Stimulated activated CD8-positive, alpha-beta memory T cell treated with anti-CD3 and anti-CD28 coated beads, Interleukin-15, amount 100 ng/mL, for 24 hours (primary cell): ENCODE data around the gene UTP20.

ENCODE experiments used
- DNase-seq: peaks from one replicate; pipeline ENCODE4 v3.0.0-alpha.2; 2020; ENCODE audit warnings: low read depth

Gene UTP20

GRCh38 chr12:101280006-101280505 is at the start of gene UTP20:
Gene UTP20, plus strand, starts transcription at chr12:101280105. Its CDS starts 178 bp downstream, at chr12:101280283.
- peak; percentile 87 for DNase-seq

- no peak for DNase-seq
These were observed 49.4 kb upstream of the UTP20 start for GRCh38 chr12:101230547-101230946.

- DNase-seq = no peak
These were observed 48.3 kb upstream of the UTP20 start for GRCh38 chr12:101231636-101232035.

GRCh38 chr12:101235686-101236085 is 44.2 kb upstream of the UTP20 start:
- DNase-seq = no peak

DNA sequence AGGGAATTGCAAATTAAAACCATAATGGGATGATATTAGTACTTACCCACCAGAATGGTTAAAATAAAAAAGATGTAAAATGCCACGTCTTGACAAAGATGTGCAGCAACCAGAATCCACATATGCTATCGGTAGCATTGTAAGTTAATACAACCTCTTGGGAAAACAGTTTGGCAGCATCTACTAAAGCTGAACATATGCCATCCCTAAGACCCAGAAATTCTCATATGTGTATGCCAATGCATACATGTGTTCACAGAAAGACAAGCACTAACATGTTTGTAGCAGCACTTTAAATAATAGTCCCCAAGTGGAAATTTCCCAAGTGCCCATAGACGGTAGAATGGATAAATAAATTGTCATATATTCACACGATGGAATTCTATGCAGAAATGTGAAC is 41.6 kb upstream of the UTP20 start:
- DNase-seq = no peak

DNA sequence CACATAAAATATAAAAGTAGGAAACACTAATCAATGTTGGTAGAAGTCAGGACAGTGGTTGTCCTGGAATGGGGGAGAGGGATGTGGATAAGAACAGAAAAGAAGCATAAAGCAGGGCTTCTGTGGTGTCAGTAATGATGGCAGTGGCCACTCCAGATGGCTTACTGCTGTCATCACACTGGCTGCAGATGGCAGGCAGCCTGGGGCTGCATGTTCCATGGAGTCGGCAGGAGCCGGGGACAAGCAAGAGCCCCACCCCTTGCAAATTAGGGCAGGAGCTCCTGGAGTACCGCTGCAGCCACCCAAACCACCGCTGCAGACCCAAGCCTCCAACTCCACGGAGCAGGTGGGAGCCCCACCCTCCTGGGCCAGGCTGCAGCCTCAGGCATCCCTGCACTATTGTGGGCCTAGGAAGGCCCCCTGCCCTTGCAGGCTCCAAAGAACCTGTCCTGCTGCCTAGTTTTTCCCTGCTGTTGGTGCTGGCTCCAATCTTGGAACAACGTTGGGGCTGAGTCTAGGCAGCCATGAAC is 41.0 kb upstream of the UTP20 start:
- no peak for DNase-seq

DNA sequence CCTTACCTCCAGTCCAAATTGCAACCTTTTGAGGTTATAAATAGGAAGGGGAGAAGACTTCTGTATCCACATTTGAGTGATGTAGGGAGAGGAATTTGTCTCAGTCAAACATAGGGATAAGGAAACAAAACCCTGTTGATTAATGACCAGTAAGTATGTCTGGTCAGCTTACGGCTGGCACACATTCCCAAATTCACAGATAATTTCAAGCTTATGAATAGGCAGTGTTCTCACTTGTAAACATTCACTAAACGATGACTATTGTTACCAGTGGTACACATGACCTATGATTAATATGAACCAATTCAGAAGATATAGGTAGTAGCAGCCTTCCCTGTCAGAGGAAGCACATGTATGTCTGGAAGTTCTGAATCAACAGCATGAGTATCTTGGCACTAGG is 36.8 kb upstream of the UTP20 start:
- no peak for DNase-seq

DNA sequence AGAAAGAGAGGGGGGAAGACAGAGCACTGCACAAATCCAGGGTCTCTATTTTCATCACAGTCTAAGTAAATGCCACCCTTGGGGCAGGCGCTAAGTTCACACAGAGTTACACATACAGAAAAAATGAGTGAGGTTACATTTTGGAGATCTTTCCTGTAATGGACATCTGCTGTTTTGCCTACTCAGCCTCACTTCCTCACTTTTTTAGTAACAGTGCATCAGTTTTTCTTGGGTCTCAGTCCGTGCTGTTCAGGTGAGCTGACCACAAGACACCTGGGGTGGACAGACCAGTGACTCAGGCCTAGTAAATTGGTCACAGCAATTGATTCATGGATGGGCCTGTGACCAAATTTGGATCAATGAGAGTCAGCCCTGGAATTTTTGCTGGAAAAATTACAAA is 36.3 kb upstream of the UTP20 start:
- no peak for DNase-seq

GRCh38 chr12:101256266-101256665 is 23.6 kb upstream of the UTP20 start:
- DNase-seq = no peak

GRCh38 chr12:101257357-101257756 is 22.5 kb upstream of the UTP20 start:
- DNase-seq = no peak

GRCh38 chr12:101267111-101267510 is 12.8 kb upstream of the UTP20 start:
- no peak for DNase-seq

- DNase-seq = no peak
These were observed 3.5 kb upstream of the UTP20 start for GRCh38 chr12:101276433-101276832.

- DNase-seq = no peak
These were observed 2.5 kb upstream of the UTP20 start for GRCh38 chr12:101277443-101277842.

GRCh38 chr12:101287357-101287756 is 7.5 kb downstream of the UTP20 start:
- DNase-seq = no peak

DNA sequence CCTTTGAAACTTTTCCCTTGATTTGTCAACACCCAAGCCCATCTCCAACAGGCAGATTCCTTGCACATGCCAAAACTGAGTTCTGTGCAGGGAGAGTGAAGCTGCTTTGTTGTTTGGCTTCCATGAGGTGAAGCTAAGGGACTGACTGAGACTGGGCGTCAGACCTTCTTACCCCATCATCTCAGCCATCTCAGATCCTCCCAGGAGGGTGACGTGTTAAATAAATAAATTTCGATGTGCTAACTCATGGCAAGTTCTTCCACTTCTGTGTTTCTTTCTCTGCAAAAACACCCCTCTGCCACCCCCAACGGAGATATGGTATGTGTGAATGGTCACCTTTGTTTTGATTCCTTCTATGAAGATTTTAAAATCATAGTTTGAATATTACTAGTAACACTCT is 17.8 kb downstream of the UTP20 start:
- DNase-seq = no peak

GRCh38 chr12:101298426-101298825 is 18.5 kb downstream of the UTP20 start:
- DNase-seq = no peak

DNA sequence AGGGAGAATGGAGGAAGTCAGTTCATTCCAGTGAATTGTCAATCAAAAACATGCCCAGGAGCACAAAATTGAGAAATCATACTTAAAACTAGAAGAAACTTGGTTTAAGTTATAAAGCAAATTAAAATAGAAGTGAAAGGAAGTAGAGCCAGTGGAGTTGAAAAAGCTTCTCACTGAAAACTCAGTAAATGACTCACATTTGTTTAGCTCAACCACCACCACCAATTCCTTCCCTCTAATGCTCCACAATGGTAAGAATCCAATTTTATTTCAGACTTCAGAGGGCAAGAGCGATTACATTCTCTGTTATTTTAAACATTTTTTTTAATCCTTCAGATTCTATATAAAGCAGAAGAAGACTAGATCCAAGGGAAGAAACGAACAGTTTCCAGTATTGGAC is 19.4 kb downstream of the UTP20 start:
- no peak for DNase-seq

DNA sequence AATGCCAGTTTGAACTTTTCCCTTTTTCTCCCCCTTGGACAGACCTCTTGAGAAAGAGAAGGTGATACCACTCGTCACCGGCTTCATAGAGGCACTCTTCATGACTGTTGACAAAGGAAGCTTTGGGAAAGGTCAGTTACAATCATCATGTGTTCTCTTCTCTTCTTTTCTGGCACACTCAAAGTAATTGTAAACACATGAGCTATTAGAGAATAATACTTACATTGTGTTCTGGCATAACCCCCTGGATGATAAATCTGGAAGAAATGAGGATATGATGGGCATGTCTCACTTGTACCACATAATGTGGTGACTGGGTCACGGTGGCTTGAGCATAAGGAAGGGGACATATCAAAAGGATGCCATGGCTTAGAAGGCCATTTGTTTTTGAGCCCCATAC is 20.0 kb downstream of the UTP20 start:
- no peak for DNase-seq

DNA sequence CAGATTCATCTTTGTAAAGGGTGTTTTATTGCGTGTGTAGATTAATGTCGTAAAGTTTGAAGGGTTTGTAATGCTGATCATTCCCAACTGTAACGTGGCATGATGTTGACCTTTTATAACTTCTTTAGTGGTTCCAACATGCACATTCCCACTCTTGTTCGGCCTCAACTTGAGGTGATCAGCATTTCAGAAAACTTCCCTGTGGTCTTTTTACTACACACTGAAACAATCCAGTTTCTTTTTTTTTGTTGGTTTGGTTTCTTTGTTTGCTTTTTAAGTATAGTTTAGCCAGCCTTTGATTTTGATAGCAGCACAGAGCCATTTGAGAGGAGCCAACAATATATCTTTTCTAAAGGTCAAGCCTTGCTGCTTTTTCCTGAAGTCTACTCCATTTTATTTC is 22.8 kb downstream of the UTP20 start:
- DNase-seq = no peak

GRCh38 chr12:101305226-101305779 is 25.4 kb downstream of the UTP20 start:
- DNase-seq = no peak

GRCh38 chr12:101305794-101306193 is 25.9 kb downstream of the UTP20 start:
- no peak for DNase-seq

DNA sequence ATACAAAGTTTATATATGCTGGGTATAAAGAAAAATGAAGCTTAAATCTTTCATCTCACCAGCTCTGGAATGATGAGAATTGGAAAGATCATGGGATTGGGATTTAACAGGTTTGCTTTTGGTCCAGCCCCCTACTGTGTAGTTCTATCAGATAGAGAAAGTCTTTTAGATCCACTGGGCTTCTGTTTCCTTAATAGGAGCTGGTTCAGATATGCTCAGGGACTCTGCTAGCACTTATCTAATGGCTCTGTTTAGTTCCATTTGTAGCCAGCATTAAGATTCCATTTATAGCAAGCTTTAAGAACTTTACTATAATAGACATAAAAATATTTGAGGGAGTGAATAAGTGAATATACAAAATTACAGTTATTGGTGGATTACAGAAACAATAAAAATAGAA is 42.6 kb downstream of the UTP20 start:
- no peak for DNase-seq

GRCh38 chr12:101323255-101323654 is 43.4 kb downstream of the UTP20 start:
- DNase-seq = no peak

DNA sequence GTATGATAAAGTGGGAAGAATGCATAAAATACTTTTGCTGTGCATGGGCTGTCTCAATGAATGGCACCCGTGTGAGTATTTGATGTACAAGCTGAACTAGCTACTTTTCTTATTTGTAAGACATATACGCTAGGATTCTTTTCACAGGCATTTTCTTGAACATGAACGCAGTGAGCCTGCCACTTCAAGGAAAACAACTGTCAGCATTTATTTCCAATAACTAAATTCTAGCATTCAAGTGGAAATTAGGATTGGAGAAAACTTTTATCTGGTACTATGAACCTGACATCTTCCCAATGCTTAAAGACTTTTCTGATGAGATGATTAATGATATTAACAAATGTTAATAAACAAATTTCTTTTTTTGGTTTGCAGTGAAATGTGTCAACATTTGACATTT is 45.7 kb downstream of the UTP20 start:
- DNase-seq = no peak
